ENCODE results near the gene CDH4. TPM values are rescaled to one million over a fixed set of nuclear protein-coding genes. Genes with fewer than 3 reads are reported as not detected.

The CDH4 gene
- total RNA-seq, 2 experiments from 2014 or later: not detected

DNA sequence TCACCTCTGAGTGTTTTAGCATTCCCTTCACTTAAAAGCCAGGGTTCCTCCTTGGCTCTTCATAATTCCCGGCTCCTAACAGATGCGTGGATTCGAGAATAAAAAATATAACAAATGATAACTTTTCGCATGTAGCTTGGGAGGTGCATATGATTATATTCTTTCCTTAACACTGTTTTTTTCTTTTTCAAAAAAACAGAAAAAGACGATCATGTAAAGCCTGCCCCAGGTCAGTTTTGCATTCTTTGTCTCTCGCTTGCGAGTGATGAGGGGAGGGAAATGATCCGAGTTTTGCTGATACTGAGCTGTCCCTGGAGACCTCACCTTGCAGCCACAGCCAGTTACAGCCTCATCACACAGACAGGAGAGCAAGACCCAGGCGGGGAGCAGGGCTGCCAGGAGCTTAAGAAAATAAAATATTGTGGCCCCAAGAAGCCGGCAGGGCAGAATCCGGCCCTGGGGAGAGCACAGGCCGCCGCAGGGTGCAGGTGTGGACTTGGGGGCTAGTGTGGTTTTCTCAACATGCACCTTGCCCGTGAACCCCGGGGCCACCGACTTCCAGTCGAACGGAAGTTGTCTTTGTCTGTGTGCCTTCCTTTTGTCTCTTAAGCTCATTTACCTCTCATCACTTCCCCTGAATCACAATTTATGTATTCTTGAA is 511.8 kb downstream of the CDH4 start:
- Histone ChIP-seq H3K36me3 (ENCODE audit: insufficient read depth, low read length) (no peaks in the 10 kb centered on the region), H3K4me1 (ENCODE audit: insufficient read depth, low read length, poor library complexity, severe bottlenecking) (no peaks in the 10 kb centered on the region), H3K9me3 (ENCODE audit: low read length) (no peaks in the 10 kb centered on the region), H2AFZ (ENCODE audit: low read length) (no peak overlapping the region), H3K4me2 (ENCODE audit: low read length) (no peak overlapping the region), H3K79me2 (ENCODE audit: insufficient read depth, low read depth, low read length) (no peaks in the 10 kb centered on the region), H3K27ac (ENCODE audit: low read depth, low read length, poor library complexity, severe bottlenecking) (no peak overlapping the region), H4K20me1 (ENCODE audit: insufficient read depth, low read length) (no peaks in the 10 kb centered on the region), H3K4me3 (ENCODE audit: low read depth, low read length, poor library complexity, severe bottlenecking) (no peak overlapping the region), H3K9me2 (ENCODE audit: insufficient read depth, low read length) (no peaks in the 10 kb centered on the region)
- DNase-seq (ENCODE audit: low spot score): no peak
- intact Hi-C loops (cut with micrococcal nuclease; ENCODE audit: unreplicated experiment): no loop called here
- ChIA-PET CTCF (ENCODE audit: unreplicated experiment) (no interaction called here), POLR2A (no interaction called here)
- TF ChIP-seq, protein P1, sequence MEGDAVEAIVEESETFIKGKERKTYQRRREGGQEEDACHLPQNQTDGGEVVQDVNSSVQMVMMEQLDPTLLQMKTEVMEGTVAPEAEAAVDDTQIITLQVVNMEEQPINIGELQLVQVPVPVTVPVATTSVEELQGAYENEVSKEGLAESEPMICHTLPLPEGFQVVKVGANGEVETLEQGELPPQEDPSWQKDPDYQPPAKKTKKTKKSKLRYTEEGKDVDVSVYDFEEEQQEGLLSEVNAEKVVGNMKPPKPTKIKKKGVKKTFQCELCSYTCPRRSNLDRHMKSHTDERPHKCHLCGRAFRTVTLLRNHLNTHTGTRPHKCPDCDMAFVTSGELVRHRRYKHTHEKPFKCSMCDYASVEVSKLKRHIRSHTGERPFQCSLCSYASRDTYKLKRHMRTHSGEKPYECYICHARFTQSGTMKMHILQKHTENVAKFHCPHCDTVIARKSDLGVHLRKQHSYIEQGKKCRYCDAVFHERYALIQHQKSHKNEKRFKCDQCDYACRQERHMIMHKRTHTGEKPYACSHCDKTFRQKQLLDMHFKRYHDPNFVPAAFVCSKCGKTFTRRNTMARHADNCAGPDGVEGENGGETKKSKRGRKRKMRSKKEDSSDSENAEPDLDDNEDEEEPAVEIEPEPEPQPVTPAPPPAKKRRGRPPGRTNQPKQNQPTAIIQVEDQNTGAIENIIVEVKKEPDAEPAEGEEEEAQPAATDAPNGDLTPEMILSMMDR (conservative IDR thresholded peaks at IDR 0.05; ENCODE audit: low read length): no peak
- no peak for TF ChIP-seq EZH2phosphoT487 (IDR thresholded peaks at IDR 0.05; ENCODE audit: borderline replicate concordance, low read depth, low read length)
- BruUV-seq (replicated peaks): no TSS peak

DNA sequence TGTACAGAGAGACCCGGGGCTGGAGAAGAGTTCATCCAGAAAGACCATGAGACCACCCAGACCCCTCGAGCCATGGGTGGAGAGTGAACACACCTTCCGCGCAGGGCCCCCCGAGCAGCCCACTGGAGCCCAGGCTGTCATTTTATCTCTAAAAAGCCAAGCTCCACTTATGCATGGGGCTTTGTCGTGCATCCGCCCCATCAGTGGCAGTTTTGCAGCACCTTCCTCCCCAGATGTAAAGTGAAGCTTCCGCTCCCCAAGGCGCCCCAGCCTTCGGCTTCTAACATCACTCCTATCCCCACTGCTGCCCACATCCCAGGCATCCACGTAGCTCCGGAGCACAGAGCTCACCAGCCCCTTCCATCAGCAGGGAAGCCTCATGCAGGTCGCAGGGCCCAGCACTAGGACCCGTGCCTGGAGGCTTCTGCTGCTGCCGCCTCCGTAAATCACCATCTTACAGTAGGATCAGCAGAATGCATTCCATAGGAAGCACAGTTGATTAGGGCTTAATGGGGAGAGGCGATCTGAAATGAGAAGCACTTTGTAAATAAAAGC is 512.5 kb downstream of the CDH4 start:
- no peak for TF ChIP-seq EZH2phosphoT487 (IDR thresholded peaks at IDR 0.05; ENCODE audit: borderline replicate concordance, low read depth, low read length)
- TF ChIP-seq, protein P1 (conservative IDR thresholded peaks at IDR 0.05; ENCODE audit: low read length): no peak
- H4K20me1 ChIP-seq (ENCODE audit: insufficient read depth, low read length): no peaks in the 10 kb centered on the region
- ChIA-PET POLR2A (no interaction called here), CTCF (ENCODE audit: unreplicated experiment) (no interaction called here)
- H2AFZ ChIP-seq (ENCODE audit: low read length): no peak overlapping the region
- no peak overlapping the region for H3K27ac ChIP-seq (ENCODE audit: low read depth, low read length, poor library complexity, severe bottlenecking)
- BruUV-seq (replicated peaks): no TSS peak
- H3K9me3 ChIP-seq (ENCODE audit: low read length): no peaks in the 10 kb centered on the region
- DNase-seq (ENCODE audit: low spot score): no peak
- intact Hi-C loops (cut with micrococcal nuclease; ENCODE audit: unreplicated experiment): no loop called here
- no peaks in the 10 kb centered on the region for H3K79me2 ChIP-seq (ENCODE audit: insufficient read depth, low read depth, low read length)
- no peak overlapping the region for H3K4me3 ChIP-seq (ENCODE audit: low read depth, low read length, poor library complexity, severe bottlenecking)
- no peaks in the 10 kb centered on the region for H3K36me3 ChIP-seq (ENCODE audit: insufficient read depth, low read length)
- H3K4me2 ChIP-seq (ENCODE audit: low read length): no peak overlapping the region
- H3K4me1 ChIP-seq (ENCODE audit: insufficient read depth, low read length, poor library complexity, severe bottlenecking): no peaks in the 10 kb centered on the region
- no peaks in the 10 kb centered on the region for H3K9me2 ChIP-seq (ENCODE audit: insufficient read depth, low read length)

DNA sequence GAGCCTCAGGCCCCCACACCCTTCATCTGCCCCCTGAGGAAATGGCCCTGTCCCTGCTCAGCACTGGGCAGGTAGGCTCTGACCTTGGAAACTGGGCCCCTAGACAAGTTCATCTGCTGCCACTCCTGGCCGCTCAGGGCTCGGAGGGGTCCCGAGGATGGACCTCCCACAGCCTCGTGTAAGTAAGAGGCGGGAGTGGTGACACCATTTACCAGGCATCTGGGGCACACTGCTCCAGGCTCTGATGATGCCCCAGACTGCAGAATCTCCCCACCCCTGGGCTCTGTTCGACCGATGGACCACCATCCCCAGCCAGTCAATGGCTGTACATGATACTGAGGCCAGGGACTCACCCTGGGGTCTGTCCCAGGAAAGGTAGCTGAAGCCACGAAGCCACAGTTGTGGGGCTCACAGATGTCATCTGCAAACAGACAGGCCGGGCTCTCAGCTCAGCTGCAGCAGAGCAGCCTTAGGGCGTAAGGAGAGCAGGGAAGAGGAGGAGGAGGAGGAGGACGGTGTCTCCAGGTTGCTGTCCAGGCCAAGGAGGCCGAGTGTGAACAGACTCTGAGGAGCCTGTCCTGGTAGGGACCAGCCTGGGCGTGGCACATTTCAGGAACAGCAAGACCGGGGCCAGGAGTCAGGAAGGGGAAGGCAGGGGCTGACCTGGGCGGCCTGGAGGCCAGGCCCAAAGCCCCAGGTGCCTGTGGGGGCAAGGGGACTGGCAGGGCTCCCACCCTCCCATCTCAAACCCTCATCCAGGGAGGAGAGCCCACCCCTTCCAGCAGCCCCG is 513.2 kb downstream of the CDH4 start:
- POLR2A ChIA-PET: no interaction called here
- TF ChIP-seq, protein P1 (conservative IDR thresholded peaks at IDR 0.05; ENCODE audit: low read length): no peak
- no peak for TF ChIP-seq EZH2phosphoT487 (IDR thresholded peaks at IDR 0.05; ENCODE audit: borderline replicate concordance, low read depth, low read length)
- Histone ChIP-seq H3K9me2 (ENCODE audit: insufficient read depth, low read length) (no peaks in the 10 kb centered on the region), H3K27ac (ENCODE audit: low read depth, low read length, poor library complexity, severe bottlenecking) (no peak overlapping the region), H3K4me2 (ENCODE audit: low read length) (no peak overlapping the region), H2AFZ (ENCODE audit: low read length) (no peak overlapping the region), H3K4me1 (ENCODE audit: insufficient read depth, low read length, poor library complexity, severe bottlenecking) (no peaks in the 10 kb centered on the region), H3K4me3 (ENCODE audit: low read depth, low read length, poor library complexity, severe bottlenecking) (no peak overlapping the region), H3K9me3 (ENCODE audit: low read length) (no peaks in the 10 kb centered on the region), H3K36me3 (ENCODE audit: insufficient read depth, low read length) (no peaks in the 10 kb centered on the region), H4K20me1 (ENCODE audit: insufficient read depth, low read length) (no peaks in the 10 kb centered on the region), H3K79me2 (ENCODE audit: insufficient read depth, low read depth, low read length) (no peaks in the 10 kb centered on the region)
- CTCF ChIA-PET (ENCODE audit: unreplicated experiment): no interaction called here
- DNase-seq (ENCODE audit: low spot score): no peak
- intact Hi-C loops (cut with micrococcal nuclease; ENCODE audit: unreplicated experiment): no loop called here
- no TSS peak for BruUV-seq (replicated peaks)

Data from OCI-LY7 (cell line).